Measurements from ENCODE around the gene ADD2. TPM values are rescaled to one million over a fixed set of nuclear protein-coding genes. Genes with fewer than 3 reads are reported as not detected.

The ADD2 gene
- total RNA-seq, 1 experiment from 2014 or later = 5.6 TPM

DNA sequence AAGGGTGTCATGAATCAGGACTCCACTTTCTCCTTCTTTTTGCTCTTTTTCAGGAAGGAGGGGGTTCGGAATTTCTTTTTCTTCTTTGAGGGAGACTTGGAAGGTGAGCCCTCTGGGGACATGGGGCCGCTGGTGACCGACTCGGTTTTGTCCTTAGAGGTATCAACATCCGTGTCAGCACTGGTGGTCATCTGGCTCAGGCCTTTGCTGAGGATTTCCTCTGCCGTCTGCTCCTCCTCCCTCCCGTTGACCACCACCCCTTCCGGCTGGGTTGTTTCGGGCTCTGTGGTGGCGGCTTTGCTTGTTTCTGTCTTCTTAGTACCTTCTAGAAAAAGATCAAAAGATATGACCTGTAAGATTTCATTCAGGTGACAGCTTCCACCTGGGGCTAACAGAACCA, 104.6 kb downstream of the ADD2 start:
- BruUV-seq (replicated peaks) = no TSS peak
- no peaks in the 10 kb centered on the region for H3K9me3 ChIP-seq (ENCODE audit: low read depth, low read length, poor library complexity, severe bottlenecking)
- POLR2A ChIA-PET (ENCODE audit: low non-redundant PET) = no interaction called here
- intact Hi-C loops (cut with micrococcal nuclease; ENCODE audit: unreplicated experiment) = no loop called here
- H3K27ac ChIP-seq (ENCODE audit: low read depth, low read length, poor library complexity, severe bottlenecking) = no peak overlapping the region
- H3K27me3 ChIP-seq (replicated peaks; ENCODE audit: insufficient read depth, low read depth, low read length, poor library complexity) = no peaks in the 10 kb centered on the region
- CTCF ChIA-PET = no interaction called here
- DNase-seq (ENCODE audit: low spot score) = no peak
- H3K4me3 ChIP-seq (ENCODE audit: low read depth, low read length, poor library complexity, severe bottlenecking) = no peak overlapping the region
- H3K36me3 ChIP-seq (ENCODE audit: insufficient read depth, low read length, poor library complexity, severe bottlenecking) = no peaks in the 10 kb centered on the region
- no peaks in the 10 kb centered on the region for H3K4me1 ChIP-seq (ENCODE audit: insufficient read depth, low read length, poor library complexity, severe bottlenecking)
- TF ChIP-seq EZH2 (IDR thresholded peaks at IDR 0.05; ENCODE audit: borderline replicate concordance, low read depth, low read length, poor library complexity, severe bottlenecking) = no peak
- TF ChIP-seq CTCF (conservative IDR thresholded peaks at IDR 0.05; ENCODE audit: low read depth, low read length) = no peak

DNA sequence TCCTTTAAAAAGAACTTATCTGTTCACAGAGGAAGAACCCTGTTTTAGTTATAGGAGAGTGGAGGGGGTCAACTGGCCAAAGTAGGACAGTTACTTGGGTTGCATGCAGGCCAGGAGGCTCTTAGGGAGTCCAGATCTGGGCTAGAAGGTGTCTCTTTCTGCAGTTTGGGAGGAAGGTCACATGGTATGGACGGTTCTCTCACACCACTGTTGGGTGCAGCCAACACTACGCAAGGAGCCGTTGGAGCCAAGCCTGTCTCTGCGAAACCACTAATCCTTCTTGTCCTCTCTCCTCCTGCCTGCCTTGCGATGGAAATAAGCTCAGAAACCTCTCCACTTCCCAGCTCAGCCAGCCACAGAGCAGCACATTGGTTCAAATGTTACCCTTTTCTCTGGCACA, 108.4 kb downstream of the ADD2 start:
- intact Hi-C loops (cut with micrococcal nuclease; ENCODE audit: unreplicated experiment) = loop anchor here (5.0 to 10.0 kb wide), 2 partner anchors 205 to 288 kb away; no protein-coding TSS in a partner anchor
- H3K4me3 ChIP-seq (ENCODE audit: low read depth, low read length, poor library complexity, severe bottlenecking) = no peak overlapping the region
- H3K27me3 ChIP-seq (replicated peaks; ENCODE audit: insufficient read depth, low read depth, low read length, poor library complexity) = no peaks in the 10 kb centered on the region
- H3K9me3 ChIP-seq (ENCODE audit: low read depth, low read length, poor library complexity, severe bottlenecking) = no peaks in the 10 kb centered on the region
- DNase-seq (ENCODE audit: low spot score) = no peak
- no TSS peak for BruUV-seq (replicated peaks)
- POLR2A ChIA-PET (ENCODE audit: low non-redundant PET) = no interaction called here
- no peaks in the 10 kb centered on the region for H3K36me3 ChIP-seq (ENCODE audit: insufficient read depth, low read length, poor library complexity, severe bottlenecking)
- no peak overlapping the region for H3K27ac ChIP-seq (ENCODE audit: low read depth, low read length, poor library complexity, severe bottlenecking)
- H3K4me1 ChIP-seq (ENCODE audit: insufficient read depth, low read length, poor library complexity, severe bottlenecking) = no peaks in the 10 kb centered on the region
- TF ChIP-seq EZH2 (IDR thresholded peaks at IDR 0.05; ENCODE audit: borderline replicate concordance, low read depth, low read length, poor library complexity, severe bottlenecking) (no peak), CTCF (conservative IDR thresholded peaks at IDR 0.05; ENCODE audit: low read depth, low read length) (no peak)
- CTCF ChIA-PET = no interaction called here

DNA sequence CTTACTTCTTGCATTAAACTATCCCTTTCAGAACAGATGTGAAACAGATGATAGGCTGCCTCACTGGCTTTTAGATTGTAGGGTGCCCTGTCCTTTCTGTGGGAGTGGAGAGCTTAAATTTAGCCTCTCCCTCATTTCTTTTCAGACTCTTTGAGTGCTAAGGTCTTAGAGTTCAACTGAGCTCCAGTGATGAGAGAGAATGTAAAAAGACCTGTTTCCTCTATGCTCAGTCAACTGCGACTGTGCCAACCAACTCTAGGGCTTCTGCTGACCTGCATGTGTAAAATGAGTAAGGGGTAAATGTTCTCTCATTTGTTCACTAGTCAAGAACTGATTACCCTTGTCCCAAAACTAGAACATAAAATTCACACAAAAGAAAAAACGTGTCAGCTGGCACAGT, 109.5 kb downstream of the ADD2 start:
- H3K27ac ChIP-seq (ENCODE audit: low read depth, low read length, poor library complexity, severe bottlenecking) = no peak overlapping the region
- H3K36me3 ChIP-seq (ENCODE audit: insufficient read depth, low read length, poor library complexity, severe bottlenecking) = no peaks in the 10 kb centered on the region
- DNase-seq (ENCODE audit: low spot score) = no peak
- no peaks in the 10 kb centered on the region for H3K4me1 ChIP-seq (ENCODE audit: insufficient read depth, low read length, poor library complexity, severe bottlenecking)
- no peaks in the 10 kb centered on the region for H3K9me3 ChIP-seq (ENCODE audit: low read depth, low read length, poor library complexity, severe bottlenecking)
- TF ChIP-seq EZH2 (IDR thresholded peaks at IDR 0.05; ENCODE audit: borderline replicate concordance, low read depth, low read length, poor library complexity, severe bottlenecking) (no peak), CTCF (conservative IDR thresholded peaks at IDR 0.05; ENCODE audit: low read depth, low read length) (no peak)
- no peak overlapping the region for H3K4me3 ChIP-seq (ENCODE audit: low read depth, low read length, poor library complexity, severe bottlenecking)
- no TSS peak for BruUV-seq (replicated peaks)
- ChIA-PET POLR2A (ENCODE audit: low non-redundant PET) (no interaction called here), CTCF (no interaction called here)
- no peaks in the 10 kb centered on the region for H3K27me3 ChIP-seq (replicated peaks; ENCODE audit: insufficient read depth, low read depth, low read length, poor library complexity)
- intact Hi-C loops (cut with micrococcal nuclease; ENCODE audit: unreplicated experiment) = loop anchor here (5.0 to 10.0 kb wide), 2 partner anchors 206 to 289 kb away; no protein-coding TSS in a partner anchor
